GM19467 (cell line): ENCODE data around the gene TCP1.
"Not testable (repeated sequence)": the region's sequence is repeated elsewhere in the genome, so short reads cannot be mapped to it uniquely, and the experiment has no call there.

Source experiments
- ATAC-seq: cut with Tn5 transposase; IDR thresholded peaks from one replicate; pipeline ENCODE4 v1.9.1; 2021; ENCODE audit warnings: mild to moderate bottlenecking, moderate library complexity; ENCODE audit not compliant: unreplicated experiment

Gene TCP1

DNA sequence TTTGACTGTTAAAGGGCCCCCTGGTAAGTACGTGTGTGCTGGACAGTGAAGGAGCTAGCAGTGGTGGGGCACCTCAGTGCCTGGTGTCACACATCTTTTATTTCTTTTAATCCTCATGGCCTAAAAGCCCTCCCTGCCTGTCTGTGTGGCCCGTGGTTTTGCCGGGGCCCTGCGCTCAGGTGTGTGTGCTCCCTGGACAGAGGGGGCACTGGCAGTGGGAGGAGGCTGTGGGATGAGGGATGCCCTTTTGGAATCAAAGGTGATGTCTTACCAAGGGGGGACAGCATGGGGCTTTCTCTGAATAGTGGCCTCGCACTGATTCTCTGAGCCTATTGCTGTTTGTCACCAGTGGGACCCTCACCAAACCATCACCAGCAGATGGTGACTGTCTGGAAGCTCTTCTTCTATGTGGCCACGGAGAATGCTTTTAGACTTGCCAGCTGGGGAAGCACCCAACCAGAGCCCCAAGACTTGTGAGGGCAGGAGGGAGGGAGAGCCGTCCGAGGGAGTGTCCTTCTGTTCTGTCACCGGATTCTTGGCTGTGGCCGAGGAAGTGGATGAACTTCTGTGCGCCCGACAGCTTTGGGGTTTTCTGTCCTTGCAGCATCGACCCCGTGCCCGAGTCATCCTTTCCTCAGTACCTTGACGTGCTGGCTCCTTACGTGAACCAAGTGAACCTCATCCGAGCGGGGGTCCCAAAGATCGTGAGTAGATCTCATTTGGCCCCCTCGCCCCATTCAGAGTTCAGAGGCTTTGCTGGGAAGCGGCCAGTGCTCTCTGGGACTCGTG, 28.7 kb upstream of the TCP1 start:
- ATAC-seq: no peak

DNA sequence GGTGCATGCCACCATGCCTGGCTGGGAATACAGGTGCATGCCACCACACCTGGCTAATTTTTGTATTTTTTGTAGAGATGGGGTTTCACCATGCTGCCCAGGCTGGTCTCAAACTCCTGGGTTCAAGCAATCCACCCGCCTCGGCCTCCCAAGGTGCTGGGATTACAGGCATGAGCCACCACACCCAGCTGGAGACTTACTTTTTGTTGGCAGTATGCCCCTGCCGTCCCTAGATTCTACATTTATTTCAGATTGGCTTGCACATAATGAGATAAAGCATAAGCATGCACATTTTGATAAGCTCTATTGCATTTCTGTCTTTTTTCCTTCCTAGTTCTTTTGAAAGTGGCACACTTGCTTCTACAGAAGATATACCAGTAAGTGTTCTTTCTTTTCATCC, 27.4 kb upstream of the TCP1 start:
- not testable (repeated sequence) for ATAC-seq

DNA sequence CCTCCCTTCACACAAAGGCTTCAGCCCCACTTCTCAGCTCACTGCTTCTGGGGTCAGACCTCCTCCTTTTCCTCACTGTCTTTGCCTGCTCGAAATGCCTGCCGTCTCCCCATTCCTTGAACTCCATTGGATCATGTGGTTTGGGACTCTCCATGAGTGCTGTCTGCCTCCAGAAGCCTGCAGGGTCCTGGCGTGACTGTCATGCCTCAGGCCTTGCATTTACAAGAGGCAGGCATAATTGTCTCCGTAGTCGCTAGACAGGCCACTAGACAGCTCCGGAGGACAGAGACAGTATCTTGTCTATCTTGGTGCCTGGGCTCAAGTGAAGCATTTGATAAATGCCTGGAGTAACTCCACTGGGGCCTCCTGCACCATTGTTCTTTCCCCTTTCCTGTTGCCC, 26.0 kb upstream of the TCP1 start:
- no peak for ATAC-seq

DNA sequence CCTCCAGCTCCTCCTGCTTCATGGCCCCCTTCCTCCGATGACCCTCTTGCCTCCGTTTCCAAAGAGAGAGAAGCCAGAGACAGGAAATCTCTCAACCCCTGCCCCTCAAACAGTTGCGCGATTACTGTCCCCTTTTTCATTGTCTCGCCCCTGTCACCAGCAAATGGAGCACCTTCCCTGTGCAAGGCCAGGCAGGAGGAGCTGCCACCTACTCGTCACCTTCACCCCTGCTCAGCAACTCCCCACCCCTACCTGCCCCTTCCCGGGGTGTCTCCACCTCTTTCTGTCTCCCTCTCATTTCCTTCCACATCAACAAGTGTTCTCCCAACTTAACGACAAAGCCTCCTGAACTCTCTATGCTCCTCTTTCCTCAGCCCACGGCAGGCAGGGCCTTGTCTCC, 24.4 kb upstream of the TCP1 start:
- ATAC-seq: no peak

DNA sequence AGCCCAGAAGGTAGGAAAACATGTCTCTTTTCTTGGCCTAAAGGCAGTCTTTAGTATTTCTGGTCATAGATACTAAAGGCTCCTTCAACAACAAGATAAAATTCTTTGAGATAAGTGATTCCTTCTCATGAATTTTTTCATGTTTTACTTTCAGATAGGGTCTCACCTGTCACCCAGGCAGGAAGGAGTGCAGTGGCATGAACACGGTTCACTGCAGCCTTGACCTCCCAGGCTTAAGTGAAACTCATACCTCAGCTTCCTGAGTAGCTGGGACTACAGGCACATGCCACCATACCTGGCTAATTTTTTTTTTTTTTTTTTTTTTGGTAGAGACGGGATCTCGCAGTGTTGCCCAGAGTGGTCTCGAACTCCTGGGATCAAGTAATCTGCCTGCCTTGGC, 19.7 kb upstream of the TCP1 start:
- no peak for ATAC-seq

DNA sequence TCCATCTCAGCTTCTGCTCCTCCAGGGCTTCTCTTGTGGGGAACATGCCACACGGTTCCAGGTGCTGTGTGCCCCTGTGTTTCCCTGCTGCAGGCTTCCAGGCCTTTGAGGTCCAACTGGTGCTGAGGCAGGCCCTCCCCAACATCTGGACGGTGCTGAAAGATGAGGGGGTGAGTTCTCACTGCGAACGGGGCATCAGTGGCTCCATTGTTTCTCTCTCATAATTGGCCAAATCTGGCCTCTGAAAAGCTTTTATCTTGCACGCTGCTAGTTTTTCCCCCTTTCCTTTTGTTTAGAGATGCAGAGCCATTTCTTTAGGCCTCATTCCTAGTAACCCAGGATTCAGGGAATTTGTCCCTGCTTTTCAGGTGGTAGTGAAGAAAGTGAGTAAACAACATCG, 19.2 kb upstream of the TCP1 start:
- ATAC-seq: no peak

DNA sequence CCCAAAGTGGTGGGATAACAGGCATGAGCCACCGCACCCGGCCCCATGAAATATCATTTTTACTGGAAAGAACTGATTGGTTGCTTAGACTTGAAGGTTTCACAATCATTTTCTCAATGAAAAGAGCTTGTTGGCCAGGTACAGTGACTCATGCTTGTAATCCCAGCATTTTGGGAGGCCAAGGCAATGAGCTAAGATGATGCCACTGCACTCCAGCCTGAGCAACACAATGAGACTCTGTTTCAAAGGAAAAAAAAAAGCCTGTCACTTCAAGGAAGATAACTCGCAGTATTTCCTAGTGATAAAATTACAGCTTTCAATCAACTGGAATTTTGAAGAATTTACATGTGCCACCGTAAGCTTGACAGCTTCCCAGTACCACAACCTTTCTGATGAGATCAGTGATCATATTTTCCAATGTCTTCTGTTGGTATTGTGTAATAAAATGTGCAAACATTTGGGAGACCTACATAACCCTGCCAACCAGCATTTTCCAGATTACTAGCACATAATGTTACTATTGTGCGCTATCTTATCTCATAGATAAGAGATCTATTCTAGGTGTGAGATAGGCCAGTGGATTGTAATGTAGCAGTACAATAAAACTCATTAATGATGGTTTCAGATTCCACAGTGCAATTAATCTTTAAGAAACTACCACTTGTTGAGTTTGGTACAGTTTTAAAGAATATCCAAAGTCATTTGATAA, 17.9 kb upstream of the TCP1 start:
- no peak for ATAC-seq

DNA sequence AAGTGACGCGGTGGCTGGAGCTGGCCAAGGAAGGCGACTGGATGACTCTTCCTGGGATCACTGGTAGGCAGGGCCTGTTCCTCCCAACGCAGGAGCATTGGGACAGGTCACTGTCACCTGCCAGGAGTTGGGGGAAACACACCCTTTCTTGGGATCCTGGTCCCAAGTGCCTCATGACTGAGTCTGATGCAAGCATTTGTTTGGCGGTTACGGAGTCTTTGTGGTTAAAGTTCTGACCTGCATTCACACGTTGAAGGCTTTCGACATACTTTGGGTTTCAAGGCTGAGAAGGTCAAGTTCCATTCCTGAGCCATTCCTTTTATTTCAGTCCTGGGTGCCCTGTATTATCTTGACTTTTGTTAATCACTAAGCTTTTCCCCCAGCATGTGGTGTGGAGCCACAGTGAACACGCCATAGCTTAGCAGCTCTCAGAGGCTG, 16.6 kb upstream of the TCP1 start:
- no peak for ATAC-seq

DNA sequence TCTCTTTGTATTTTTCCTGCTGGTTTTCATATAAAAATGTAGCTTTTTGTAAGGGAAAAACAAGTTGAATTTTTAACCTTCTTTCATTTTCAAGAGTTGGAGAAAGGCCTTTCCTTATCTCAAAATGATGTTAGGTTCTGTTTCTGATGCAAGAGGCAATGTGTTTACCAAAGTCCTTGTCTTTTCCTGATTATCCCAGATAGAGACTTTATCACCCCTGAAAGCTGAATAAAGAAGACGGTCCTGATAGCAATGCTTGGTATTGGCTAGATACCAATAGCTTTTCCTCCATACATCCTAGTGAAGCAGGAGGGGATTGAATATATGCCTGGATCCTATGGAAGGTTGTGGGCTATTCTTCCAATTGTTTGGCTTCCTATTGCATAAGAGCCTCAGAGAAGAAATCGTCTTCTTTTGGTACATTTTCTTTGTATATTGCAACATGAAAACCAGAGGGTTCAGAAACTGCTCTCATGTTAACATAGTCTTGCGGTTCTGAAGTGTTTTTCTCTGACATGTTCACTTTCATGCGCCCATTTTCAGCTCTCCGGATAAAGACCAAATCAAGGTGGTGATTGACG, 16.1 kb upstream of the TCP1 start:
- no peak for ATAC-seq

DNA sequence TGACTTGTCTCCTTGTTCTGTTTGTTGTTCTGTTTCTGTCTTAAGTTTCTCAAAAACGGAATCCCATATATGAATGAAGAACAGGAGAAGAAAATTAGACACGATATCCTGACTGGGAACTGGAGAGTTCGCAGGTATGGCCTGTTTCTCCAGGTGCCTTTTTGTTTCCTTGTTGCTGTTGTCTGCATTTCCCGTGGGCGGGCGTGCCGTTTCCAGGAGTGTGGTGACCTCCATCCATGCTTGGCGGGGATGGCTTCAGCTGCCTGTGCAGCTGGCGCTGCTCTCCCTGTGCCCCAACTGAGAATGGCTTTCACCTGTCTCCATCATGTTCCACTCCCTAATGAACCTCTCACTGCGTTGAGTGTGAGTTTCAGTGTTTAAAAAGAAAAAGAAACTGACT, 15.1 kb upstream of the TCP1 start:
- no peak for ATAC-seq

DNA sequence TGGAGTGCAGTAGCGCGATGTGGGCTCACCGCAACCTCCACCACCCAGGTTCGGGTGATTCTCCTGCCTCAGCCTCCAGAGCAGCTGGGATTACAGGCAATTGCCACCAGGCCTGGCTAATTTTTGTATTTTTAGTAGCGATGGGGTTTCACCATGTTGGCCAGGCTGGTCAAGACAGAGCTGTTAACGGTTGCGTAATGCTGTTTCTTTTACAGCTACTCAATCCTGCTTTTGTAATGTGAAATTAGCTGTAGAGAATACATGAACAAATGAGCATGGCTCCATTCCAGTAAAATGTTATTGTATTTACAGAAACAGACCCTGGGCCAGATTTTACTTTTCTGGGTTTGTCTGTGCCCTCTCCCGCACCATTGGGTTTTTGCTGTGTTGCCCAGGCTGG, 12.5 kb upstream of the TCP1 start:
- no peak for ATAC-seq

DNA sequence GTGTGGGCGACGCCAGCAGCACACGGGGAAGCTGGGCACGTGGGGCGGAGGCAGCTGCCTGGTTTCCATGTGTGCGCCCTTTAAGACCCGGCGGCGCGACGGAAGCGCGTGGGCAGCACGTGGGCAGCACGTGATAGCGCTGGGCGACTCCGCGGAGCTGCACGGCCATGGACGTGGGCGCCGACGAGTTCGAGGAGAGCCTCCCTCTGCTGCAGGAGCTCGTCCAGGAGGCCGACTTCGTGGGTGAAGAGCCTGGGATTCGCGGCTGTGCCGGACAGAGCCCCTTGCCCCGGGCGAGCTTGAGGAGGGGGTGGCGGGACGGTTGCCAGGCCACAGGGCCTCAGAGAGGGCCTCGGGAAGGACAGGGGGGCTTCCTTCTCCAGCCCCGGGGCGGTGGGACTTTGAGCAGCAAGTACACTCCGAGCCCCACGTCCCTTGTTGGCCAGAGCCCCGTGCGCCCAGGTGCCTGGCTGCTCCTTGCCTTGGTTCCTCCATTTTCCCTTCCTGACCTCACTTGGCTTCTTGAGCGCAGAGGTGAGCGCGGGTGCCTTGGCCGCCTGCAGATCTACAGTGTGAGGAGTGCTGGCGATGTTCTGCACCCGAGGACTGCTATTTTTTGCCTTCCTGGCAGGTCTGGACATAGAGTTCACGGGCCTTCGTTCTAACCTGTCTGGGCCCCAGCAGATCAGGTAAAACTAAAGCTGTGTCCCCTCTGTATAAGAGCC, 10.9 kb upstream of the TCP1 start, which contains the start of gene PNLDC1:
TSS of gene PNLDC1 (plus strand) at position 136 of the 725 bp plus-strand sequence. CDS start at position 168, 32 bp downstream.
- ATAC-seq: no peak

DNA sequence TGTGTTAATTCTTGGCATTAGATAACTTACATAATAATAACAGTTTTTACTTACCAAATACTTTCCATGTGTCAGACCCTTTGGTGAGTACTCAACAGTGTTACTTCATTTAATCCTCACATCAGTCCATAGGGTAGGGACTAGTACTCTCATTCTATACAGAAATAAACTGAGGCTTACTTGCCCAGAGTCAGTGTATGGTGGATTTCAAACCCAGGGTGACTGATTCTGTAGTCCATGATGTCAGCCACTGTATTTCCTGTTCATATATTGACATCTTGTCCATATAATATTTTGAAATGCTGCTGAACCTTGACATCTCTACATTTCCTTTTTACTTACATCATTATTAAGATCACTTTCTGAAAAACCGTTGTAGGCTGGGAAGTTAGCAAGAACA, 8.2 kb upstream of the TCP1 start:
- ATAC-seq: no peak

DNA sequence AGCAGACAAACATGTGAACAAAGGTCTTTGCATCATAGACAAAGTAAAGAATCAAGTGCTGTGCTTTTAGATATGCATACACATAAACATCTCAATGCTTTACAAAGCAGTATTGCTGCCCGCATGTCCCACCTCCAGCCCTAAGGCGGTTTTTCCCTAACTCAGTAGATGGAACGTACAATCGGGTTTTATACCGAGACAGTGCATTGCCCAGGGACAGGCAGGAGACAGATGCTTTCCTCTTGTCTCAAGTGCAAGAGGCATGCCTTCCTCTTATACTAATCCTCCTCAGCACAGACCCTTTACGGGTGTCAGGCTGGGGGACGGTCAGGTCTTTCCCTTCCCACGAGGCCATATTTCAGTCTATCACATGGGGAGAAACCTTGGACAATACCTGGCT, 5.6 kb upstream of the TCP1 start:
- ATAC-seq: not testable (repeated sequence)

DNA sequence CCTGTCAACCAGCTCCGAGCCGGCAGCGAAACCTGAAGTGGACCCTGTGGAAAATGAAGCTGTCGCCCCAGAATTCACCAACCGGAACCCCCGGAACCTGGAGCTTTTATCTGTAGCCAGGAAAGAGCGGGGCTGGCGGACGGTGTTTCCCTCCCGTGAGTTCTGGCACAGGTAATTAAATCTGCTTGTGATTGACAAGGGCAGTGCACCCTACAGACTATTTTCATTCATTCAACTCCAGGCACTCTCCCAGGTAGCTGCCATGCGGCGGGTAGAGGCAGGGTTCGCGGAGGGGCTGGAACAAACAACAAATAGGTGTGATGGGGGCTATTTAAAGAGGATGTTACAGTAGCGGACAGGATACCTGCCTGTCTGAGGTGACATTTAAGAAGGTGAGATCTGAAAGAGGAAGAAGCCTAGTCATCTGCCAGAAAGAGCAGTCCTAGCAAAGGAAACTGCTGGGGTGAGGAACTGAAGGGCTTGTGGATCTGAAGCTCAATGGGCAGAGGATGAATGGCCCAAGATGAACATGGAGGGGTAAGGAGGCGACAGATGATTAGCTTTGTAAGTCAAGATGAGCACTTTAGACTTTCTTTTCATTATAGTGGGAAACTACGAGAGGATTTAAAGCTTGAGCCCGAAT, 1.7 kb upstream of the TCP1 start:
- no peak for ATAC-seq

DNA sequence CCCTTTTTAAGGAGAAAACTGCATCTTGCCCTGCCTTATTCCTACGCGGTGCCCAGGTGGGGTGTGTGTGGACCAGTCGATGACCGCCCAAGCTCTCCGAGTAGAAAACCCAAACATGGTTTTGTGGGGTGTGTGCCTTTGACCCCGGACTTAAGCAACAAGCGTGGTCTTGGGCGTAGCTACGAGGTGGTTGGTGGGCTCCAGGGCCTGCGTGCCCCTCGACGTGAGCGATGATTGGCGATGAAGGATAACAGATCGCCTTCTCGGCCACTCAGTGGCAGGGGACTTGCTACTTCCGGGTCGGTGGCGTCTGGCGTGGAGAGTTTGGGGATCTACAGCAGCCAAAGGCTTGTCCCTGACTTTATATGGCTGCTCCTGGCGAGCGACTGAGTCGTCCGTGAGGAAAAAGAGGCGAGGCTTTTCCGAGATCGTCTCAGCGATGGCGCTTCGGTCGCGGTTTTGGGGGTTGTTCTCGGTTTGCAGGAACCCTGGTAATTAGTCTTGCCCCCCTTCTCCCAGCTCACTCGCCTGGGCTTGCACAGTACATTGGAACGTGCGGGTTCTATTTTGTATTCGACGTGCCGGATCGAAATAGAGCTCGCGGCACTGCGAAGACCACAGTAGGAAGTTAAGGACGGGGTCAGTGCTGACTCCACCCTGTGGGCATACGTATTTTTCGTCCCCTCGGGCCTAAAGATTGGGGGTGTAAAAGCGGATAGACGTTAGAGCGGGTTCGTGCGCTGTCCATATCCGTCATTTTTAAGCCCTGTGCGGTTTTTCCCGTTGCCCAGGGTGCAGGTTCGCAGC, 950 bp upstream of the TCP1 start, which contains the start of gene MRPL18:
TSS of gene MRPL18 (plus strand) at position 319 of the 807 bp plus-strand sequence. CDS start at position 440, 121 bp downstream.
- ATAC-seq: peak; percentile 87

DNA sequence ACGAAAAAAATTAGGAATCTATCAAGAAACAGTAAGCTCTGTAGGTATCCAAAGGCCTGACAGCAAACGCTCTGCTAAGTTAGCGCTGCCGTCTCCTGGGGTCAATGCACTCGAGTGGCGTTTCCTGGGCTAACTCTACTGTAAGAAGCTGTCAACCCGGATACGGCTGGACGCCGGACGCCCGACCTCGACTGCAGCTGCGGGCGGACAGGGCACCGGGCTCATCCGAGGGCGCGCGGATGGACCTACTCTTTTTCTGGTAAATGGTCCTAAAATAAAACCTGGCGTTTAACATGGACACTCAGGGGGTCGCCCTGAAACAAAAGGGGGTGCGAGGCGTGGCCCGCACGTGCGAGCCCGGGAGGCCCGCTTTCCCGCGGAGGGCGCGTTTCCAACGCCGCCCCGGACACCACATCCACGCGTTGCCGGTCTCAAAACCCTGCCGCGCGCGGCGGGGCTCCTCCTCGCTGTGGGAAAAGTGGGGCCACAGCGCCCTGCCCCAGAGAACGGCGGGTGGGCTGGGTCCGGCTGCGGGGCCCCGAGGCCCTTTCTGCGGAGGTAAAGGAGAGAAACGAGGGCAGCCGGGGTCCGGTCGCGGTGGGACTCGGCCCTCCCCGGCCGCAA, 537 bp downstream of the TCP1 start:
- no peak for ATAC-seq

DNA sequence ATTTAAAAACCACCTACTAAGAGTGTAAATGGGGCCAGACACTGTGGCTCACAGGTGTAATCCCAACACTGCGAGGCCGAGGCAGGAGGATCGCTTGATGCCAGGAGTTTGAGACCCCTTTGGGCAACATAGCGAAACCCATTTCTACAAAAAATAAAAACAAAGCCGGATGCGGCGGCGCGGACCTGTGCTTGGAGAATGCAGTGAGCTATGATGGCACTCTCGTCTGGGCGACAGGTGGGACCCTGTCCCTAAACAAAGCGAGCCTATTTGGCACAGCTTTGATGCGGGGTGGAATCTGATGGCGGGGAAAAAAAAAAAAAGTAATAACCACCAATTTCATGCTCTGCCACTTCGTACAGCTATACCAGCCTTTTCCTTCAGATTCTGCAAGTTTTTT, 1.1 kb downstream of the TCP1 start:
- ATAC-seq: no peak

DNA sequence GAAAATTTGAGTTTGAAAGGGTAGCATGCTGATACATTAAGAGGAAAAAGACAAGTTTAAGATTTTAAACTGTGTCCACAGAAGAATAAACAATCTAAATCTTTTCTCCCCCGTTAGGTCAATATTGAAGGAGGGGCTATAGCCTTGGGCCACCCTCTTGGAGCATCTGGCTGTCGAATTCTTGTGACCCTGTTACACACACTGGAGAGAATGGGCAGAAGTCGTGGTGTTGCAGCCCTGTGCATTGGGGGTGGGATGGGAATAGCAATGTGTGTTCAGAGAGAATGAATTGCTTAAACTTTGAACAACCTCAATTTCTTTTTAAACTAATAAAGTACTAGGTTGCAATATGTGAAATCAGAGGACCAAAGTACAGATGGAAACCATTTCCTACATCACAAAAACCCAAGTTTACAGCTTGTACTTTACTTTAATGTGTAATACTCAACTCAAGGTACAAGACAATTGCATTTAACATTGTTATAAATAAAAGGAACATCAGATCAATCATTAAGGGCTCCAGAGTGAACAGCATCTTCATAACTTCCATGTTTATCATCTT, 10.8 kb downstream of the TCP1 start:
- no peak for ATAC-seq
